ENCODE data around the gene MOCS3. TPM values are rescaled to one million over a fixed set of nuclear protein-coding genes. Genes with fewer than 3 reads are reported as not detected.

Gene MOCS3, protein sequence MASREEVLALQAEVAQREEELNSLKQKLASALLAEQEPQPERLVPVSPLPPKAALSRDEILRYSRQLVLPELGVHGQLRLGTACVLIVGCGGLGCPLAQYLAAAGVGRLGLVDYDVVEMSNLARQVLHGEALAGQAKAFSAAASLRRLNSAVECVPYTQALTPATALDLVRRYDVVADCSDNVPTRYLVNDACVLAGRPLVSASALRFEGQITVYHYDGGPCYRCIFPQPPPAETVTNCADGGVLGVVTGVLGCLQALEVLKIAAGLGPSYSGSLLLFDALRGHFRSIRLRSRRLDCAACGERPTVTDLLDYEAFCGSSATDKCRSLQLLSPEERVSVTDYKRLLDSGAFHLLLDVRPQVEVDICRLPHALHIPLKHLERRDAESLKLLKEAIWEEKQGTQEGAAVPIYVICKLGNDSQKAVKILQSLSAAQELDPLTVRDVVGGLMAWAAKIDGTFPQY
- 1 to 10 TPM; 7.8 TPM for total RNA-seq

DNA sequence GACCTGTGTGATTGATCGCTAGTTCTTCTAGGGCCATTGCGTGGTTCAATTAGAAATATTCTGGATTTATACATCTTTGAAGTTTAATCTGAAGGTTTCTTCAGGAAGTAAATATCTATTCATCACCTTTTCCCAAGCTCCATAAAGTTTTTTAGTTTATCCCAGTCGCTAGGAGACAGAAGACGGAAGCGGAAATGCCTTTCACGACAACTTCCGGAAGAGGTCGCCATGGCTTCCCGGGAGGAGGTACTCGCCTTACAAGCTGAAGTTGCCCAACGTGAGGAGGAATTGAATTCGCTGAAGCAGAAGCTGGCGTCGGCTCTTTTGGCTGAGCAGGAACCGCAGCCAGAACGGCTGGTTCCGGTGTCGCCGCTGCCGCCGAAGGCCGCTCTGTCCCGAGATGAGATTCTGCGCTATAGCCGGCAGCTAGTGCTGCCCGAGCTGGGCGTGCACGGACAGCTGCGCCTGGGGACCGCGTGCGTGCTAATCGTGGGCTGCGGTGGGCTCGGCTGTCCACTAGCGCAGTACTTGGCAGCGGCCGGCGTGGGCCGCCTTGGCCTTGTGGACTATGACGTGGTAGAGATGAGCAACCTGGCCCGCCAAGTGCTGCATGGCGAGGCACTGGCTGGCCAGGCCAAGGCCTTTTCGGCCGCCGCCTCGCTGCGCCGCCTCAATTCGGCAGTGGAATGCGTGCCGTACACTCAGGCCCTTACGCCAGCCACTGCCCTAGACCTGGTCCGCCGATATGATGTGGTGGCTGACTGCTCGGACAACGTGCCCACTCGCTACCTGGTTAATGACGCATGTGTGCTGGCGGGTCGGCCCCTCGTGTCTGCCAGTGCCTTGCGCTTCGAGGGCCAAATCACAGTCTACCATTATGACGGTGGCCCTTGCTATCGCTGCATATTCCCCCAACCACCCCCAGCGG lies at the start of gene MOCS3:
Gene MOCS3, plus strand, starts transcription at position 204 of the 928 bp plus-strand sequence. Its CDS starts 25 bp downstream, at position 229.
- peak within 1 kb of the TSS; percentile 94 for H3K4me3 Mint-ChIP-seq
- peaks cover 50% of the 10 kb centered on the region for H3K4me1 Mint-ChIP-seq
- H3K27me3 Mint-ChIP-seq: no peaks in the 10 kb centered on the region
- peak; percentile 76 for DNase-seq
- no peaks in the 10 kb centered on the region for H3K9me3 Mint-ChIP-seq
- H3K36me3 Mint-ChIP-seq: peaks cover 32% of the 10 kb centered on the region
- H3K27ac Mint-ChIP-seq: peak within 1 kb of the TSS; percentile 98

- peaks cover 44% of the 10 kb centered on the region for H3K36me3 Mint-ChIP-seq
- DNase-seq: no peak
- no peak overlapping the region for H3K27ac Mint-ChIP-seq
- no peaks in the 10 kb centered on the region for H3K27me3 Mint-ChIP-seq
- no peak overlapping the region for H3K4me3 Mint-ChIP-seq
- H3K9me3 Mint-ChIP-seq: no peaks in the 10 kb centered on the region
- peaks cover 61% of the 10 kb centered on the region for H3K4me1 Mint-ChIP-seq
These were observed 49.2 kb upstream of the MOCS3 start for GRCh38 chr20:50909413-50909812.

DNA sequence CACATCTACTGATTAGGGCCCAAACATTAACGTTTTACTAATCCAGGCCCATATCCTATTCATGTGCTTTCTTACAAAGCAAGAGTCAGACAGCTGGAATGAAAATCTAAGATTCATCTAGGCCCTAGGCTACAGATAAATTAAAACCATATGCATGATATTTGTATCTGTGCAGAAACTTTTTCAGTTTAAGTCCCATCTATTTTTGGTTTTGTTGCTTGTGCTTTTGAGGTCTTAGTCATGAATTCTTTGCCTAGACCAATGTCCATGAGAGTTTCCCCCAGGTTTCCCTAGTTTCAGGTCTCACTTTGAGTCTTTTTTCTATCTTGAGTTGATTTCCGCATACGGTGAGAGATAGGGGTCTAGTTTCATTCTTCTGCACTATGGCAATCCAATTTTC lies 47.6 kb upstream of the MOCS3 start:
- Mint-ChIP-seq H3K27ac (peak overlapping the region; percentile 52), H3K4me1 (peaks cover 62% of the 10 kb centered on the region), H3K9me3 (no peaks in the 10 kb centered on the region), H3K4me3 (no peak overlapping the region), H3K27me3 (no peaks in the 10 kb centered on the region), H3K36me3 (peaks cover 41% of the 10 kb centered on the region)
- DNase-seq: no peak

DNA sequence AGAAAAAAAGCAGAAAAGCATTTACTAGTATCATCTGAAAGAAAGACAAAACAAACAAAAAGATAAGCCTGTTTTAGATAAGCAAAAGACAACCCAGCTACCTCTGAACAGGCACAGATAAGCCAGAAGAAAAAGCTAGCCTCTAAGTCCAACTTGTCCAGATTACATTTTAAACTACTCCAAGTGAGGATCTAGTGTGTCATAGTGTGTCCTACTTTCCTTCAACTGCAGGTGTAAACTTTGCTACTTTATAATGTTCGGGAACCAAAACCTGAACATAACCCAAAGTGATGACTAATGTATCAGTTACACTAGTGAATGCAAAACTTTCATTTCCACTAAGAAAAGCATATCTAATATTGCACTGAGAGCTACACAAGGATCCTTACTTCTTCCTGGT lies 46.9 kb upstream of the MOCS3 start:
- Mint-ChIP-seq H3K27ac (peak overlapping the region; percentile 52), H3K36me3 (peaks cover 41% of the 10 kb centered on the region), H3K4me1 (peaks cover 65% of the 10 kb centered on the region), H3K27me3 (no peaks in the 10 kb centered on the region), H3K9me3 (no peaks in the 10 kb centered on the region), H3K4me3 (no peak overlapping the region)
- no peak for DNase-seq

GRCh38 chr20:50913690-50914375 lies 44.8 kb upstream of the MOCS3 start:
- DNase-seq: peak; percentile 30
- Mint-ChIP-seq H3K27ac (peak overlapping the region; percentile 85), H3K4me3 (no peak overlapping the region), H3K4me1 (peaks cover 79% of the 10 kb centered on the region), H3K36me3 (peaks cover 53% of the 10 kb centered on the region), H3K9me3 (no peaks in the 10 kb centered on the region), H3K27me3 (no peaks in the 10 kb centered on the region)

GRCh38 chr20:50915424-50915823 lies 43.2 kb upstream of the MOCS3 start:
- H3K27ac Mint-ChIP-seq: peak overlapping the region; percentile 32
- DNase-seq: no peak
- peaks cover 77% of the 10 kb centered on the region for H3K4me1 Mint-ChIP-seq
- H3K4me3 Mint-ChIP-seq: no peak overlapping the region
- H3K36me3 Mint-ChIP-seq: peaks cover 51% of the 10 kb centered on the region
- H3K9me3 Mint-ChIP-seq: no peaks in the 10 kb centered on the region
- H3K27me3 Mint-ChIP-seq: no peaks in the 10 kb centered on the region

DNA sequence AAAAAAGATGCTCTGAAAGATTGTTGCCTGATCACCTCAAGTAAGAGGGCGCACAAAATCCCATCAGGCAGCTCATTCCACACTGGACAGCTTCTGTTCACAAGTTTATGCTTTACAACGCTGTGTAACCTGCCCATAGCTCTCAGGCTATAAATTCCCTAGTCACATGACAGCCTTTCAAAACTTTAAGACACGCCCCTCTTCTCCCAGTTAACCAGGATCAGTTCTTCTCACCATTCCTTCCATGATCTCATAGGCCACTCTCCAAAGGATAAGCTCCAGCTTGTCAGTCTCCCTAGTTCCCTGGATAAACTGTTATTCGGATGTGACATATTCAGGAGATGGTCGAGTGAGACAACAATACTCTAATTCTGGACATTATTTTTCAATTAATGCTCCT lies 42.4 kb upstream of the MOCS3 start:
- DNase-seq: no peak
- no peaks in the 10 kb centered on the region for H3K9me3 Mint-ChIP-seq
- H3K27me3 Mint-ChIP-seq: no peaks in the 10 kb centered on the region
- H3K4me3 Mint-ChIP-seq: no peak overlapping the region
- H3K36me3 Mint-ChIP-seq: peaks cover 45% of the 10 kb centered on the region
- peaks cover 76% of the 10 kb centered on the region for H3K4me1 Mint-ChIP-seq
- H3K27ac Mint-ChIP-seq: peak overlapping the region; percentile 12

DNA sequence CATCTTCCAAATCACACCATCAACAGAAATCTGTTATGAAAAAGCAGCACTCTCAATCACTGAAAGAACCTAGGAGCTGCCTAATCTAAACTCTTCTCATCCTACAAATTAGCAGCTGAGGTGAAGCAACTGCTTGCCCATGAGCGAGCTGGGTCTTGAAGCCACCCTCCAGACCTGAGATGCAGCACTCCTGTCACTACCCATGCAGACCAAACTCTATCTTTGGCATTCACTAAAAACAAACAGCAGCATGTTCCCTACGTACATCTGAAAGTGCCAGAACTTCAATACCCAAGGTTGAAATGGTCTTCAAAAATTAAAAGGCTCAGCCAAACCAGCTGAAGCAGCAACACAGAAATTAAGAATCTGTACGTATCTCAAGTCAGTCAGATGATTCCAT lies 41.7 kb upstream of the MOCS3 start:
- Mint-ChIP-seq H3K27ac (peak overlapping the region; percentile 12), H3K4me3 (no peak overlapping the region), H3K27me3 (no peaks in the 10 kb centered on the region), H3K9me3 (no peaks in the 10 kb centered on the region), H3K4me1 (peaks cover 75% of the 10 kb centered on the region), H3K36me3 (peaks cover 39% of the 10 kb centered on the region)
- no peak for DNase-seq

GRCh38 chr20:50918403-50918802 lies 40.2 kb upstream of the MOCS3 start:
- Mint-ChIP-seq H3K36me3 (peaks cover 40% of the 10 kb centered on the region), H3K27ac (no peak overlapping the region), H3K27me3 (no peaks in the 10 kb centered on the region), H3K9me3 (no peaks in the 10 kb centered on the region), H3K4me1 (peaks cover 77% of the 10 kb centered on the region), H3K4me3 (no peak overlapping the region)
- DNase-seq: no peak

DNA sequence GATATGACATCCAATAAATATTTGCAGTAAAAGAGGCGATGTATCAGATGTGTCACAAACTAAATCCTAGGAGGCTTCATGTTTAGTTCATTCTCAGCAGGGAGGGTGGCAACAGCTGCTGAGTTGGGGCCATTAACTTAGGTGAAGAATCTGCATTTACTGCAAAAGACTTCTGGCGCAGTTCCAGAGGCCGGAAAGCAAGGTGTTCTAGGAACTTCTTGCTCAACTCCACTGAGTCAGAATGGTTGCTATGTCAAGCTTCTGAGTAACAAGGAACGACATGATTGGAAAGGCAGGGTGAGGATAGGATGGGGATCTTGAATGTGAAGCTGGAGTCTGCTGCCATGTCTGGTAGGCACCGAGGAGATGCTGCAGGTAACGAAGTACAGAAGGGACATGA lies 39.1 kb upstream of the MOCS3 start:
- DNase-seq: no peak
- peak overlapping the region; percentile 9 for H3K27ac Mint-ChIP-seq
- no peaks in the 10 kb centered on the region for H3K9me3 Mint-ChIP-seq
- no peaks in the 10 kb centered on the region for H3K27me3 Mint-ChIP-seq
- H3K36me3 Mint-ChIP-seq: peaks cover 42% of the 10 kb centered on the region
- peaks cover 71% of the 10 kb centered on the region for H3K4me1 Mint-ChIP-seq
- H3K4me3 Mint-ChIP-seq: no peak overlapping the region

- H3K36me3 Mint-ChIP-seq: peaks cover 55% of the 10 kb centered on the region
- H3K4me1 Mint-ChIP-seq: peaks cover 72% of the 10 kb centered on the region
- H3K4me3 Mint-ChIP-seq: no peak overlapping the region
- H3K27me3 Mint-ChIP-seq: no peaks in the 10 kb centered on the region
- DNase-seq: no peak
- H3K27ac Mint-ChIP-seq: no peak overlapping the region
- H3K9me3 Mint-ChIP-seq: no peaks in the 10 kb centered on the region
These were observed 37.6 kb upstream of the MOCS3 start for GRCh38 chr20:50920997-50921396.

- peaks cover 68% of the 10 kb centered on the region for H3K4me1 Mint-ChIP-seq
These were observed 36.7 kb upstream of the MOCS3 start for GRCh38 chr20:50921803-50922501.

DNA sequence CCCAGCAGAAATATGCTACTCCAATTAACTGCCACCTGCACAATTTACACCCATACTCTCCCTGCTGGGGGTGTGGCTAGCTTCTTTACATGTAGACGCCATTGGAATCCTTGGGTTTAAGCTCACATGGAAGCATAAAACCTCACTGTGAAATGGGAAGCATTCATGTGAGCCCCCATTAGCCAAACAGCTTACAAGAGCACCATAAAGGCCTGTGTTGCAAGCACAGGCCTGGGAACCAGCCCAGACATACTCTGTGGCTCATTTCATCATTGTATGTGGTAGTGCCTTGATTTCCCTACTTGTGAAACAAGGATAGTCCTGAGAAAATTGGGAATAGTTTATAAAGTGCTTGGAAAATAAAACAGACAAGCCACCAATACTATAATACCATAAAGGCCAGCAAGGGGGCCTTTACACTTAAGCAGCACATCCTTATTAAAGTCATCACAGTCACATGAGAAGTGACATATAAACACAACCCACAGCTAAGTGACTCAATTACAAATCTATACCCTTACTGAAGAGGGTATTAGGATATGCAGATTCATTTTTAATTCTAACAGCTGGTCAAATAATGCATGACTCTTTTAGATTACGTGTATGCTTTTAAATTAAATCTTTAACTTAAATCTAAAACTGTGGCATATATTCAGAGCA lies 34.2 kb upstream of the MOCS3 start:
- H3K36me3 Mint-ChIP-seq: peaks cover 56% of the 10 kb centered on the region
- DNase-seq: no peak
- H3K4me3 Mint-ChIP-seq: no peak overlapping the region
- H3K27me3 Mint-ChIP-seq: no peaks in the 10 kb centered on the region
- H3K27ac Mint-ChIP-seq: peak overlapping the region; percentile 16
- H3K9me3 Mint-ChIP-seq: no peaks in the 10 kb centered on the region
- H3K4me1 Mint-ChIP-seq: peaks cover 69% of the 10 kb centered on the region

More at GRCh38 chr20:50921803-50922501, 36.7 kb upstream of the MOCS3 start:
- Mint-ChIP-seq H3K36me3 (peaks cover 54% of the 10 kb centered on the region), H3K27ac (peak overlapping the region; percentile 54), H3K9me3 (no peaks in the 10 kb centered on the region), H3K27me3 (no peaks in the 10 kb centered on the region), H3K4me3 (no peak overlapping the region)
- no peak for DNase-seq

GRCh38 chr20:50926530-50926929 lies 32.1 kb upstream of the MOCS3 start:
- Mint-ChIP-seq H3K36me3 (peaks cover 58% of the 10 kb centered on the region), H3K27me3 (no peaks in the 10 kb centered on the region), H3K4me3 (no peak overlapping the region), H3K27ac (no peak overlapping the region), H3K4me1 (peaks cover 60% of the 10 kb centered on the region), H3K9me3 (no peaks in the 10 kb centered on the region)
- no peak for DNase-seq
